Measurements from ENCODE around the gene SF3B5.

DNA sequence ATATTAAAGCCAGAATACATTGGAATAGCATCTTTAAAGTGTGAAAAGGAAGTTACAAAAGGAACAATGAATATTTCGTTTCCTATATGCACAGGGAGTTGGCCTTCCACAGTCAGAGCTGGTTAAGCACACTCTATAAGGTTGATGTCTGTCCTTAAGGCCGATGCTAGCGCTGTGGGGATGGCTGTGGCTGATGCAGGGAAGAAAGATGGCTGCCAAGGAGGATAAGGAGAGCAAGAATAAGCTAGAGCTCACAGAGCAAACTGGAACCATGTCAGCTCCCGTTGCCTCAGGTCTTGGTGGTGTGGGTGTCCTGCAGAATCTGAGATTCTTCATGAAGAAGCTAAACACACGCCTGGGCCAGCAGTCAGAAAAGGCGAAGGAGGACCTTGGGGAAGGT is 34.1 kb upstream of the SF3B5 start:
- TF ChIP-seq, protein P1, sequence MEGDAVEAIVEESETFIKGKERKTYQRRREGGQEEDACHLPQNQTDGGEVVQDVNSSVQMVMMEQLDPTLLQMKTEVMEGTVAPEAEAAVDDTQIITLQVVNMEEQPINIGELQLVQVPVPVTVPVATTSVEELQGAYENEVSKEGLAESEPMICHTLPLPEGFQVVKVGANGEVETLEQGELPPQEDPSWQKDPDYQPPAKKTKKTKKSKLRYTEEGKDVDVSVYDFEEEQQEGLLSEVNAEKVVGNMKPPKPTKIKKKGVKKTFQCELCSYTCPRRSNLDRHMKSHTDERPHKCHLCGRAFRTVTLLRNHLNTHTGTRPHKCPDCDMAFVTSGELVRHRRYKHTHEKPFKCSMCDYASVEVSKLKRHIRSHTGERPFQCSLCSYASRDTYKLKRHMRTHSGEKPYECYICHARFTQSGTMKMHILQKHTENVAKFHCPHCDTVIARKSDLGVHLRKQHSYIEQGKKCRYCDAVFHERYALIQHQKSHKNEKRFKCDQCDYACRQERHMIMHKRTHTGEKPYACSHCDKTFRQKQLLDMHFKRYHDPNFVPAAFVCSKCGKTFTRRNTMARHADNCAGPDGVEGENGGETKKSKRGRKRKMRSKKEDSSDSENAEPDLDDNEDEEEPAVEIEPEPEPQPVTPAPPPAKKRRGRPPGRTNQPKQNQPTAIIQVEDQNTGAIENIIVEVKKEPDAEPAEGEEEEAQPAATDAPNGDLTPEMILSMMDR (IDR thresholded peaks at IDR 0.05) = no peak
- TF ChIP-seq POLR2A (IDR thresholded peaks at IDR 0.05) = no peak
